HEK293 (cell line): ENCODE data around the gene KCNS3.

Experiments used
- CTCF ChIP-seq: fragments of 450-650 bp; formaldehyde crosslinking; IDR thresholded peaks from 2 replicates; pipeline ENCODE4 v1.5.1; 2016; ENCODE audit warnings: missing biosample characterization, missing genetic modification characterization
- PATZ1 ChIP-seq: fragments of 450-650 bp; formaldehyde crosslinking; IDR thresholded peaks from 2 replicates; pipeline ENCODE4 v1.5.1; 2016; ENCODE audit warnings: missing biosample characterization, missing genetic modification characterization
- REPIN1 ChIP-seq: fragments of 450-650 bp; formaldehyde crosslinking; IDR thresholded peaks from 2 replicates; pipeline ENCODE4 v1.5.1; 2017; ENCODE audit warnings: missing biosample characterization, missing genetic modification characterization, low read depth
- TCF7L2 ChIP-seq: IDR thresholded peaks from 2 replicates; pipeline ENCODE4 v1.6.1; 2011; ENCODE audit warnings: low read depth, mild to moderate bottlenecking, inconsistent platforms, low read length, moderate library complexity, borderline replicate concordance
- ZBTB11 ChIP-seq: fragments of 450-650 bp; formaldehyde crosslinking; conservative IDR thresholded peaks from 2 replicates; pipeline ENCODE4 v1.5.1; 2016; ENCODE audit warnings: low read depth, missing biosample characterization, missing genetic modification characterization
- ZNF184 ChIP-seq: fragments of 450-650 bp; IDR thresholded peaks from 2 replicates; pipeline ENCODE4 v1.5.1; 2018; ENCODE audit warnings: missing biosample characterization, mild to moderate bottlenecking, missing genetic modification characterization
- ZNF239 ChIP-seq: fragments of 450-650 bp; formaldehyde crosslinking; IDR thresholded peaks from 2 replicates; pipeline ENCODE4 v1.5.1; 2016; ENCODE audit warnings: missing biosample characterization, missing genetic modification characterization
- ZNF292 ChIP-seq: fragments of 450-650 bp; formaldehyde crosslinking; IDR thresholded peaks from 2 replicates; pipeline ENCODE4 v1.5.1; 2016; ENCODE audit warnings: low read depth, missing biosample characterization, missing genetic modification characterization, borderline replicate concordance
- ZNF311 ChIP-seq: fragments of 450-650 bp; formaldehyde crosslinking; IDR thresholded peaks from 2 replicates; pipeline ENCODE4 v1.5.1; 2017; ENCODE audit warnings: missing biosample characterization, missing genetic modification characterization, borderline replicate concordance
- TF ChIP-seq, protein P1 (sequence below): fragments of 450-650 bp; formaldehyde crosslinking; IDR thresholded peaks from 2 replicates; pipeline ENCODE4 v1.5.1; 2016; ENCODE audit warnings: missing biosample characterization, missing genetic modification characterization
- TF ChIP-seq, protein P2 (sequence below): sonication (generic); formaldehyde crosslinking; IDR thresholded peaks from 2 replicates; pipeline ENCODE4 v1.8.1; 2022; ENCODE audit warnings: mild to moderate bottlenecking, moderate library complexity, missing genetic modification reagents

DNA sequence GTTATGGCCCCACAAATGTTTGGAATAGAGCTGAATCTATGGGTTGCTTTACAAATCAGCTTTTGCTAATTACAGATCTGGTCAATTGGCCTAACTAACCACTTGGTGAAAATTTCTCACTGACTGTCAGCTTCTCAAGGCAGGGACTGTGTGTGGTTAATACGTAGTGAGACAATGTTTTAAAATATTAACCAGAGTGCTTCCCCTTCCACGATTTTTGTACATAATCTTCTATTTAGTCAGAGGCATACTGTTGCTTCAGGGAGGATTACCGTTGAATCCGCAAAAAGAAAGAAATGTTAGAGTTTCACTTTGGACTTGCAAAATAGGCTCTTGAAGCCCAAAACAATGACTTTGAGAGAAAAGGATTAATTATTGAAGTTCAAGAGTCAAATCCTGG, 14.9 kb upstream of the KCNS3 start:
- TF ChIP-seq PATZ1 (tag by site-specific recombination) (no peak), CTCF (tag by site-specific recombination) (no peak), TCF7L2 (no peak), ZNF311 (tag by site-specific recombination) (no peak), ZNF292 (tag by site-specific recombination) (no peak), ZNF184 (no peak), ZNF239 (no peak), REPIN1 (tag by site-specific recombination) (no peak), ZBTB11 (tag by site-specific recombination) (no peak)
- TF ChIP-seq, protein P1, sequence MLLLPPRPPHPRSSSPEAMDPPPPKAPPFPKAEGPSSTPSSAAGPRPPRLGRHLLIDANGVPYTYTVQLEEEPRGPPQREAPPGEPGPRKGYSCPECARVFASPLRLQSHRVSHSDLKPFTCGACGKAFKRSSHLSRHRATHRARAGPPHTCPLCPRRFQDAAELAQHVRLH (tag by site-specific recombination) = no peak
- TF ChIP-seq, protein P2, sequence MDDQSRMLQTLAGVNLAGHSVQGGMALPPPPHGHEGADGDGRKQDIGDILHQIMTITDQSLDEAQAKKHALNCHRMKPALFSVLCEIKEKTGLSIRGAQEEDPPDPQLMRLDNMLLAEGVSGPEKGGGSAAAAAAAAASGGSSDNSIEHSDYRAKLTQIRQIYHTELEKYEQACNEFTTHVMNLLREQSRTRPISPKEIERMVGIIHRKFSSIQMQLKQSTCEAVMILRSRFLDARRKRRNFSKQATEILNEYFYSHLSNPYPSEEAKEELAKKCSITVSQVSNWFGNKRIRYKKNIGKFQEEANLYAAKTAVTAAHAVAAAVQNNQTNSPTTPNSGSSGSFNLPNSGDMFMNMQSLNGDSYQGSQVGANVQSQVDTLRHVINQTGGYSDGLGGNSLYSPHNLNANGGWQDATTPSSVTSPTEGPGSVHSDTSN = no peak
